Stimulated activated CD4-positive, alpha-beta T cell treated with anti-CD3 and anti-CD28 coated beads, Interleukin-15, amount 100 ng/mL, for 48 hours (primary cell): ENCODE measurements around the gene EGLN3.

Experiments used
- DNase-seq, 2 donors: peaks; one replicate each; pipeline ENCODE4 v3.0.0-alpha.2; 2020; ENCODE audit warnings: low read depth in 2 of 2

Gene EGLN3

DNA sequence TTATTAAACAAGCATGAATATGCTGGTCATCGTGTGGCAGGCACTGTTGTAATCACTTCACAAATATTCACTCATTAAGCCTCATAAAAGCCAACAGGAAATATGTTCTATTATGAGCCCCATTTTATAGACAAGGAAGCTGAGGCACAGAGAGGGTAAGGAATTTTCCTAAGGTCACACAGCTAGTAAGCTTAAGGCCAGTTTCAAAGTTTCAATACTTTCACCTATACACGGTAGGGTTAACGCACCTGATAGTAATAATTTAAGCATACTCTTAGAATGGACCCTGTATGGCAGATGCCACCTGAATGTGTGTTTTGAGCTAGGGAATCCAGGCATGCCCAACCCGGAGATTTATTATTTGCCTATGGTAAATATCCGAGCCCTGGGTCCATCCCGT is 39.8 kb downstream of the EGLN3 start:
- DNase-seq: no peak

DNA sequence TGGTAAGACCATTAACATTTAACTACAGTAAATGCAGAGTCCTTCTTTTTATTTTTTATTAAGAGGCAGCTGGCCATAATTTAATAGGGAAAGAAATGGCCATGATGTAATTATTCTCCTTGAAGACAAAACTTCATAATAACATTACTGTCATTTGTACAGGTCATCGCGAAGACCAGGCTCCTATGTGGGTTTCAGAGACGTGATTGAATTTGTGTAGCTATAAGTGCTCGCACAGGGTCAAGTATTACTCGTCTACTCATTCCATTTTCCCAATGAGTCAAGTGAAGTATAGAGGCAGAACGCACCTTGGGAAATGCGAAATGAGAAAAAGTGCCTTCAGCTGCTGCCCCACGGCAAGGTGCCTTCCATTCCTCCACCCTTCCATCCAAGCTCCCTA is 40.4 kb downstream of the EGLN3 start:
- DNase-seq: no peak

DNA sequence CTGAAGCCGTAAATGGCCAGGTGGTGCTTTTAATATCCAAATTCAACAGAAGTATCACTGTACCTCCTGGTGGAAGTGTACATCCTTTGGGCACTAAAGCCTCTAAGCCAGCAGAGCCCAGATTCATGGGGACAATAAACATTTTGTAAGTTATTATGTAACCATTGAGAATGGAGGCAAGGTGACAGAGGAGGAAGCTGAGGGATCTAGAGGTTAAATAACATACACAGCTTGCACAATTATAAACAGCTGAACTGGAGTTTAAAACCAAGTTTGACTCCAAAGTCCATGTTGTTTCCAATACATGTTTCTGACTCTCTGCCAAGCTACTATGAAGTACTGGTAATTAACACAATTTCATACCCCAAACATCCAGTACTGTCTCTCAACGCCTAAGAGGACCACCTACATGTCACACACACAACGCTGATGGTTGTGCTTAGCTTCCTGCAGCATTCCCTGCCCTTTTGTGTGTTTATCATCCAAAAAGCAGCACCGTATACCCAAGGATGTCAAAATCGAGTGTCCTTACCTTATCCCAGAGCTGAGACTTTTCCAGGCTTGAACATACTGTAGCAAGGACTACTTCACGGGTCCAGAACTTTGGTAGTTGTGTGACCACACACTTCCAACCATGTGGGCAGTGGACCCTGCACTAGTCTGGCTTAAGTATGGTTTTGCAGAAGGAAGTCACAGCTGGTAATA is 41.3 kb downstream of the EGLN3 start:
- DNase-seq: no peak

- no peak for DNase-seq
Measured at GRCh38 chr14:33908540-33909223, 42.2 kb downstream of the EGLN3 start.

GRCh38 chr14:33906968-33907367 is 43.9 kb downstream of the EGLN3 start:
- no peak for DNase-seq

DNA sequence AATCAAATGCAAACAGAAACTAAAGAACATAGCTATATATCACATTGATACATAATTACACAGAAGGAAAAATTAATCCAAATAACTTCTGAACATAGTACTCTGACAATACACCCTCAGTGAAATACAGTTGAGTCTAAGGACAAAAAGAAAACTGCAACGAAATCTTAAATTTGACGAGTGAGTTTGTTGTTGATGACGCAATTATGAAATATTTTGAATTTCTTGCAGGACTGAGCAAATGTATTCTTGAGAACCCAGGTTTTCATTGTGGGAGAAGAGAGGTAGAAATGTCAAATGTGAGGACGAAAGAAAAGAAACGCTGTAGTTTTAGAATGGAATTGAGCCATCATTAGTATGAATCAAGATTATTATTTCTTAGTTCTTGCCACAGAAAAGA is 46.3 kb downstream of the EGLN3 start:
- DNase-seq: no peak

DNA sequence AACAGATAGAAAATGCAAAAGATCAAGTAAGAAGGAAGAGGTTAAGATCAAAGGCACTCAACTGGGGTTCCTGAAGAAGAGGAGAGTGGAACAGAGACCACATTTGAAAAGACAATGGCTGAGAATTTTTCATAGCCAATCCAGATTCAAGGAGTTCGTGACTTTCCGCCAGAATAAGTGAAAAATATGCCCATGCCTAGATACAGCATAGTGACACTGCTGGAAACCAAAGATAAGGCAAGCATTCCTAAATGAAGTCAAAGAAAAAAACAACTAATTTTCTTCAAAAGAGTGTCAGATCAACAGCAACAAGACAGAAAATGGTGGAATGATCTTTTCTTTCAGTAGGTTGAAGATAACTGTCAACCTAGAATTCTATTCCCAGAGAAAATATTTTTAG is 47.5 kb downstream of the EGLN3 start:
- DNase-seq: no peak

- DNase-seq: no peak
Measured at GRCh38 chr14:33902363-33902762, 48.5 kb downstream of the EGLN3 start.

DNA sequence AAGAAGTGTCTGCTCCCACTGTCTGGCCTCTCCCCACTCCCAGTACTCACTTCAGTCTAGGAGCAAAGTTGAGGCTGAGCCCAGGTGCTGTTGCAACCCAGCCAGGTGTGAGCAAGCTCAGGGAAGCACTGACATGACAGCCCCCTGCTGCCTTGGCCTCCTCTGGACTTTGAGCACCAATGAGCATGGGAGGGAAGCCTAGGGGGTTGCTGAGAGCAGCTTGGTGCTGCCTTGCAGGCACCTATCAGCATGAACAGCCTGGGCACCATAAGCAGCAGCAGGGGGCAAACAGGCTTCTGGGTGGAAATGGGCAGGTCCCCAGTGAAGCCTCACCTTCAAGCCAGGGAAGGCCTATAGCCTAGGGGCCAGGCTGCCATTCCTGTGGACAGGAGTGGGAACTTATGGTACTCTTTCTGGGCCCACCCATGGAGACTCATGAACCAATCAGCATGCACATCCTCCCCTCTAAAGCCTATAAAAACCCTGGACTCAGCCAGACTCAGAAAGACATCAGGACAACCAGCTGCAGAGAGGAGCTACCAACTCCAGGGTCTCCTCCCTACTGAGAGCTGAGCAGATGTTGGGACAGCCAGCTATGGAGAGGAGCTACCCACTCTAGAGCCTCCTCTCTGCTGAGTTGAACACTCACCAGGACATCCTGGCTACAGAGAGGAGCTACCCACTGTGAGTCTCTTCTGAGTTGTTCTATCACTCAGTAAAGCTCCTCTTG is 49.3 kb downstream of the EGLN3 start:
- no peak for DNase-seq

DNA sequence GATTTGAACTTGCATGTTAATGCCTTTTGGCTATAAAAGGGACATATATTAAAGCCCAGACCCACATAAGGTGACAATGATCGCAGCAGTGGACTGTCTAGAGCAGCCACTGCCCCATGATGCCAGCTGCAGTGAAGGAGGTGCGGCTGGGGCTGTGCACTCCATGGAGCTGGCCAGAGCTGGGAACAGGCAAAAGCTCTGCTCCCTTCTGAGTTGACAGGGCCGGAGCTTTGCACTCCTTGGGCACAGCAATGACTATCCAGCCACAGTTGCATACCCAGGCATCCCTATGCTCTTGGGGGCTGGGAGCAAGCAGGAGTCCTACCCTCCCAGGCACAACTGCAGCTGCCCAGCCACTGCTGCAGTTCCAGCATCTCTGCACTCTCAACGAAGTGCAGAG is 50.2 kb downstream of the EGLN3 start:
- no peak for DNase-seq

DNA sequence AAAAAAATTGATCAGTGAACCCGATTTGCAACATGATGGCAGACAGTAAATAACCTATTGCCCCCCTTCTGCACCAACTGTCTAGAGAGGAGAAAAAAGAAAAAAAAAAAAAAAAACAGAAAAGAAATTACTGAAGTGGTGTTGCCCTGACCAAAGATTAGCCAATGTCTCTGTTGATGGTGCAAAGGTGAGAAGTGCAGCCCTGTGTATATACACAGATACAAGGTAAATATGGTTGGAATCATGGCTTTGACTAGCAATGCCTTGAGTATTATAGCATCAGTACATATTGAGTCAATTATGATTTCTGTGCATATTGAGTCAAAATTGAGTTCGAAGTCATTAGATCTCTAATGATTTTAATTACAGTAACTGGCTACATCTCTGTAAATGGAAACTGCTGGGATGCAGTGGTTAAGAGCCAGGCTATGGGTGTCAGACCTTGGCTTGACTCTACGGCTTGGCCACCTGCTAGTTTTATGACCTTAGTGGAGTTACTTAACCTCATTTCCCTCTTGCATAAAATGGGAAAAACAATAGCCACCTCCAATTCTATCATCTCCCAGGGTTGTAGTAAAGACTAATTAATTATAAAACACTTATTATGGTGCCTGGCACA is 51.0 kb downstream of the EGLN3 start:
- DNase-seq: no peak

DNA sequence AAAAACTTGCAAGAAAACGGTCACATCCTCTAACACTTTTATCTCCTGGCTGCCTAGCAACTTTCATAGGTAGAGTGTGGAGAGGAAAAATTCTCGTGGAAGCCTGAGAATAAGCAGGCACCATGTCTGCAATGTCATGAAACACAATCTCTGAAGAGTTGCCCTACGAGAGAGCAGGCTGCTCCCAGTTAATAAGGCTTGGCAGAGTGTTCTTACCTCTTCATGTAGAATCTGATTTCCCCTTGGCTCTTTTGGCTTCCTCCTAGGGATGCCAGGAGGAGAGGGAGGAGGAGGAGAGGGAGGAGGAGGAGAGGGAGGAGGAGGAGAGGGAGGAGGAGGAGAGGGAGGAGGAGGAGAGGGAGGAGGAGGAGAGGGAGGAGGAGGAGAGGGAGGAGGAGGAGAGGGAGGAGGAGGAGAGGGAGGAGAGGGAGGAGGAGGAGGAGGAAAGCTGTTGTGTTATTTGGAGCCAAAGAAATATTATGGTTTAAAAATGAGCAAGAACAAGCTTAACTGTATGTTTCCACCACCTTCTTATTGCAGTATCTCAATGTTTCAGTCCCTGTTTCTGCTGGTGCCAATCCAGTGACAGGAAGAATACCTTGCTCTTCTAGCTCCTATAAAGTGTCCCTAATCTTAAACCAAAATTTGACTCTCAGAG is 52.9 kb downstream of the EGLN3 start:
- DNase-seq: no peak

- no peak for DNase-seq
Measured at GRCh38 chr14:33897382-33897781, 53.5 kb downstream of the EGLN3 start.

GRCh38 chr14:33894339-33894738 is 56.5 kb downstream of the EGLN3 start:
- DNase-seq: no peak

- DNase-seq: no peak
Measured at GRCh38 chr14:33891700-33892099, 59.2 kb downstream of the EGLN3 start.

- DNase-seq: no peak
Measured at GRCh38 chr14:33884916-33885315, 66.0 kb downstream of the EGLN3 start.

DNA sequence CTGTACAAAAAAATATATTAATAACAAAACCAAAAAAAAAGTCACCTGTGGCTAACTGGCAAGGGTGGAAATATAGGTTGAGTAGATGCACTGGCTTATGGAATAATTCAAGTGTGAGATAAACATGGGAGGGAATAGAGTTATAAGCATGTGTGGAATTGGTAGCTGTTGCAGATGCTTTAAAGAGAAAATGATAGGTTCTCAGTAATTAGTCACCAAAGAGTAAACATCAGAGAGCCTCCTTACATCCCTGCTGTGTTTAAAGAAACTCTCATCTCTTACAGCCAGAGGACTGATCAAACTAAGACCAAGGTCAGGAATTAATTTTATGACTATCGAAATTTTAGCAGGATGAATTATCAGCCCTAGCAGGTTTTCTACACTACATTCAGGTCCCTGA is 70.5 kb downstream of the EGLN3 start:
- DNase-seq: no peak

DNA sequence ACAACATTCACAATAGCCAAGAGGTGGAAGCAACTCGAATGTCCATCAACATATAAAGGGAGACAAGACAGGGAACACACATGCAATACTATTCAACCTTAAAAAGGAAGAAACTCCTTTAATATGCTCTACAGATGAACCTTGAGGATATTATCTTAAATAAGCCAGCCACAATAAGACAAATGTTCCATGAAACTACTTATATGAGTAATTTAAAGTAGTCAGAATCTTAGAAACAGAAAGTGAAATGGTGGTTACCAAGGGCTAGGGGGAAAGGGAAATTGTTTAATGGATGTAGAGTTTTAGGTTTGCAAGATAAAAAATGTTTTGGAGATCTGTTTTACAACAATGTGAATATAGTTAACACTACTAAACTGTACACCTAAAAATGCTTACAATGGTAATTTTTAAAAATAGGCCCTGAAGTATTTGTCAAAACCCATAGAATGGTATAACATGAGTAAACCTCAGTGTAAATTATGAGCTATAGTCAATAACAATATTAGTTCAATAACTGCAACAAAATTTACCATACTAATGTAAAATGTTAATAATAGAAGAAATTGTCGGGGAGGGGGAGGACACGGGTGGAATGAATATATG is 71.1 kb downstream of the EGLN3 start:
- DNase-seq: no peak

- DNase-seq: no peak
Measured at GRCh38 chr14:33876274-33876673, 74.6 kb downstream of the EGLN3 start.
